B cell (primary cell): ENCODE results near the gene KIF13A.

Source experiments
- EZH2 ChIP-seq: IDR thresholded peaks from 2 replicates; pipeline ENCODE4 v1.6.1; 2012; ENCODE audit warnings: borderline replicate concordance, low read depth, mild to moderate bottlenecking, moderate library complexity, low read length; ENCODE audit not compliant: insufficient read depth, poor library complexity, severe bottlenecking
- TF ChIP-seq, protein P1 (sequence below): fragments of 200-600 bp; IDR thresholded peaks from one replicate; pipeline ENCODE4 v1.8.0; 2022; ENCODE audit warnings: antibody characterized with exemption, mild to moderate bottlenecking

DNA sequence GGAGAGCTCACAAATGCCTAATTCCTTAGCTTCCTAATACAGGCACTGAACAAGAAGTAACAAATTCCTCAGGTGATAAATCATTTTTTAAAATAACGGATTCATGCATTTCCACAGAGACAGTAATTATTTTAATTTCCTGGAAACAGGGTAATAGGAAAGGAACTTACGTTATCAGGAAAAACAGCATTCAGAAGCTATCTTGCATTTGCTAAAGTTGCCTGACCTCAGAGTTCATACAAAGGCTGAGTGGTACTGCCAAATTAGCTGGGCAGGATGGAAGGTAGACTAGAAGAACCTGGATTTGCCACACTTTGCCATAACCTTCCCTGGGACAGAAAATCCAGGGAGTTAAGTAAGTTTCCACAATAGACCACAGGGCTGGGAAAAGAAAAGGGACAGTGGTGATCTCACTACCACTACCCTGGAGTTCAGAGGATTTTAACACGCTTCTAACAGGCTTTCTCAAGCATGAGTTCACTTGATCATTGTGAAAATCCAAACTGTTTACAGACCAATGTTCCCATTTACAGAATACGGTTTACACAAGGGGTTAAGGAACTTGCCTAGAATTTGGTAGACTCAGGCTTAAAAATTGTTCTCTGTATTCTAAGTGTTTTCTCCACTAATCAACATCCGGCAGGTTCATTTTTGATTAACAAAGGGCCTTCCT is 57.0 kb downstream of the KIF13A start:
- TF ChIP-seq, protein P1, sequence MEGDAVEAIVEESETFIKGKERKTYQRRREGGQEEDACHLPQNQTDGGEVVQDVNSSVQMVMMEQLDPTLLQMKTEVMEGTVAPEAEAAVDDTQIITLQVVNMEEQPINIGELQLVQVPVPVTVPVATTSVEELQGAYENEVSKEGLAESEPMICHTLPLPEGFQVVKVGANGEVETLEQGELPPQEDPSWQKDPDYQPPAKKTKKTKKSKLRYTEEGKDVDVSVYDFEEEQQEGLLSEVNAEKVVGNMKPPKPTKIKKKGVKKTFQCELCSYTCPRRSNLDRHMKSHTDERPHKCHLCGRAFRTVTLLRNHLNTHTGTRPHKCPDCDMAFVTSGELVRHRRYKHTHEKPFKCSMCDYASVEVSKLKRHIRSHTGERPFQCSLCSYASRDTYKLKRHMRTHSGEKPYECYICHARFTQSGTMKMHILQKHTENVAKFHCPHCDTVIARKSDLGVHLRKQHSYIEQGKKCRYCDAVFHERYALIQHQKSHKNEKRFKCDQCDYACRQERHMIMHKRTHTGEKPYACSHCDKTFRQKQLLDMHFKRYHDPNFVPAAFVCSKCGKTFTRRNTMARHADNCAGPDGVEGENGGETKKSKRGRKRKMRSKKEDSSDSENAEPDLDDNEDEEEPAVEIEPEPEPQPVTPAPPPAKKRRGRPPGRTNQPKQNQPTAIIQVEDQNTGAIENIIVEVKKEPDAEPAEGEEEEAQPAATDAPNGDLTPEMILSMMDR = no peak
- TF ChIP-seq EZH2 = no peak
